T-helper 2 cell treated with Interferon-gamma antibody and Interleukin-4, amounts not matched to agents 100 ng/mL and 5 ng/mL, for 36 hours (primary cell): Measurements from ENCODE around the gene DOK5. TPM values are rescaled to one million over a fixed set of nuclear protein-coding genes. Genes with fewer than 3 reads are reported as not detected.

Experiments
- intact Hi-C: fragments of 100-400 bp; cut with micrococcal nuclease; formaldehyde crosslinking; loops from one replicate; pipeline ENCODE4 v1.15.1; 2023
- total RNA-seq: library from RNA; stranded (reverse); gene quantifications from 2 replicates; pipeline ENCODE4 v1.2.3, GENCODE V29; 2022

DOK5 gene
- total RNA-seq, 1 donor from 2014 or later: 0.14 TPM

GRCh38 chr20:54557806-54558590, 82.6 kb downstream of the DOK5 start:
- intact Hi-C loops: no loop called here

GRCh38 chr20:54559890-54560289, 84.5 kb downstream of the DOK5 start:
- intact Hi-C loops: no loop called here

GRCh38 chr20:54560357-54560756, 85.0 kb downstream of the DOK5 start:
- intact Hi-C loops: no loop called here

DNA sequence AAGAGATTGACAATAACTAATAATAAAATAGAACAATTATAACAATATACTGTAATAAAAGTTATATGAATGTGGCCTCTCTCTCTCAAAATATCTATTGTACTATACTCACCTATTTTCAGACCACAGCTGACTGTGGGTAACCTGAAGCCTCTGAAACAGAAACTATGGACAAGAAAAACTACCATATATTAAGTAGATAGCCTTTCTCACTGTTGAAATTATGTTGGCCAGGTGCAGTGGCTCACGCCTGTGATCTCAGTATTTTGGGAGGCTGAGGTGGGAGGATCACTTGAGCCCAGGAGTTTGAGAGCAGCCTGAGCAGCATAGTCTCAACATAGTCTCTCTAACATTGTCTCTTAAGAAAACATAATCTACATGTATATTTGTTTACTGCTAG, 89.9 kb downstream of the DOK5 start:
- intact Hi-C loops: no loop called here

DNA sequence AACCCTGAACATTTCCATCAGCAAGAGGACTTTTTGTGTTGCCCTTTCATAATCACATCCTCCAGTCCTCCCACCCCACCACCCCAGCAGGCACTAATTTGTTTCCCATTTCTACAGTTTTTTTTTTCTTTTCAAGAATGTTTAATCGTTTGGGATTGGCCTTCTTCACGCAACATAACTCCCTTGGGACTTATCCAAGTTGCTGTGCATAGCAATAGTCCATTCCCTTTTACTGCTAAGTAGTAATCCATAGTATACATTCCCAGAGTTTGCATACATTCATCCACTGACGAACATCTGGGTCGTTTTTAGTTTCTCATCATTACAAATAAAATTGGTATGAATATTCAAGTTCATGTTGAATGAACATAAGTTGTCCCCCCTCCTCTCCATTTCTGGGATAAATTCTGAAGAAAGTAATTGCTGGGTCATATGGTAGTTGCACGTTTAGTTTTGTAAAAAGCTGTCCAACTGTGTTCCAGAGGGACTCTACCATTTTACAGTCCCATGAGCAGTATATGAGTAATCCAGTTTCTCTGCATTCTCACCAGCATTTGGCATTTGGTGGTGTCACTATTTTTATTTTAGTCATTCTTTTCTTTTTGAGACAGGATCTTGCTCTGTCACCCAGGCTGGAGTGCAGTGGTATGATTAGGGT, 90.8 kb downstream of the DOK5 start:
- intact Hi-C loops: no loop called here

DNA sequence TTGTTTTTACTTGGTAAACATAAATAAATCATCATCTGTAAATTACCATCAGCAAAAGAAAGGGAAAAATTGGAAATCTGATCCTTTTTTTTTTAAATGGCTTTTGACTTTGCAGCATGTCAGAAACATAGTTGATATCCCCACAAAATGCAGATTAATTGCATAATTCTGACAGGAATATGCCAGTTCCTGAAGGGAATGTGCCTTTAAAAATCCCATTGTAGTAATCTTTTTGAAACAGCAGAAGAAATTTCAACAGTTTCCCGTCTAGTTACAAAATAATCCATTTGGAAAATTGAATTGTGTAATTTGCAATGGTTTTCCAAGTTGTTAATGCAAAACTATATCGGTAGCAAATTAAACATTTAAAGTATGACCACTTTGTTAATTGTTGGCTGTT, 95.2 kb downstream of the DOK5 start:
- intact Hi-C loops: no loop called here

- intact Hi-C loops: no loop called here
Measured at GRCh38 chr20:54572665-54573435, 97.5 kb downstream of the DOK5 start.

DNA sequence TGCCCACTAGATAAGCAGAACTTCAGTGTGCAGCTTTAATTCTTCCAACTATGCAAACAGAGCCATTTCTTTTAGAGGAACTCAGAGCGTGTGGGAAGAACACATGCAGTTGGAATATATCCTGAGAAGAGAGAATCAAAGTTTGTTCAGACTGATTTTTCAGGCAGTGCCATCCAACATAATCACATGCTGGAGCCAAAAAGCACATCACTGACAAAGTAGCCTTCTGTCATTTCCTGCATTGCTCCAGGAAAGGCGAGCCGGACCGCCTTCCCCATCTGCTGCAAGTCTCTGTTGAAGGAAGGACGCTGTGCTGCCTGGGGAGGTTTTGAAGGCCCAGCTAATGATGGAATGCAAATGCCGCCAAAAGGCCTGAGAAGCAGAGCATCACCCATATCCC, 98.4 kb downstream of the DOK5 start:
- intact Hi-C loops: no loop called here

DNA sequence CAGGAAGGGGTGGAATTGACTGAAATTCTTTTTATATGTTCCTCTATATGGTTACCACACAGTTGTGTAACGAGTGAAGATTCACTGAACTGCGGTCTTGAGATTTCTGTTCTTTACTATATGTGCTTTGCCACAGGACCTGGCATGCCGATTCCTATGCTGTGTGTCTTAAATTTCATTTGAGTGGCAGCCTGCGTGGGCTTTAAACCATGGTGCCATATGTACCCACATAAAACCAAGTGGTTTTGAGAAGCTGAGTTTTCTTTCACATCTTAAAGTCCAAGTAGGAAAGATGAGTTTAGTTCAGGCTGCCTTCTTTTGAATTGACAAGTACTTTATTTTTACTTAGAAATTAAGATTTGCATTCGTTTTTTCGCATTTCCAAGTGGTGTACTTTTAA, 101.1 kb downstream of the DOK5 start:
- intact Hi-C loops: no loop called here

DNA sequence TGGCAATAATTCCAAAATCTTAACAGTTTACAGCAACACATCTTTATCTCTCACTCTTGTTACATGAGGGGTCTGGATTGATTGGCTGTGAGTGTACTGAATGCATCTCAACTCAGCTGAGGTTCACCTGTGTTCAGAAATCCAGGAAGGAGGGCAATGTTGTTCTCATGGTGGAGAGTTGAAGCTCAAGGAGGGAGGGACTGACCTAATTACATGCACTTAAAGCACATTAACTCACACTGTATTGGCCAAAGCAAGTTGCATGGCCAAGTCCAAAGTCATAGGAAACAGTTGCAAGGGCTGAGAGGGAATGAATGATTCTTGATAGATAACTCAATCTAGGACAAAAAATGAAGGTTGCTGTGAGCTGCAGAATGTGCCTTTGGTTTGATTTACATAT, 102.2 kb downstream of the DOK5 start:
- intact Hi-C loops: no loop called here

- intact Hi-C loops: no loop called here
Measured at GRCh38 chr20:54585217-54585616, 109.8 kb downstream of the DOK5 start.

DNA sequence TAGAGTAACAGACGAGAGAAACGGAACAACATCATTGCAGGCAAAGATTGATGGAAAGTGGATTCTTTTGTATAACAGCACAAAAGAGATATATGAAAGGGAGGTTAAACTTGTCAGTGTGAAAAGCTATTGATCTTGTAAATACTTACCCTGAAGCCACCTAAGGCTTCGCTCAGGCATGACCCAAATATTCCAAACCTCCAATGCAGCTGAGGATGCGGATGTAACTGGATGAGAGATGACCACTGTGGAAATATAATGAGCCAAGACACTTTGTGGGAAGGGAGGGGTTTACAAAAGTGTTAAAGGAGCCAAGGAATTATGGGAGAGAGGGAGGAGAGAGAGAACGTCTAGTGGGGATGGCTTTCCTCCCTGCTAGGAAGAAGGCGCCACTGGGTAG, 112.0 kb downstream of the DOK5 start:
- intact Hi-C loops: no loop called here

GRCh38 chr20:54589402-54590030, 114.1 kb downstream of the DOK5 start:
- intact Hi-C loops: no loop called here

- intact Hi-C loops: no loop called here
Measured at GRCh38 chr20:54590856-54591255, 115.5 kb downstream of the DOK5 start.

DNA sequence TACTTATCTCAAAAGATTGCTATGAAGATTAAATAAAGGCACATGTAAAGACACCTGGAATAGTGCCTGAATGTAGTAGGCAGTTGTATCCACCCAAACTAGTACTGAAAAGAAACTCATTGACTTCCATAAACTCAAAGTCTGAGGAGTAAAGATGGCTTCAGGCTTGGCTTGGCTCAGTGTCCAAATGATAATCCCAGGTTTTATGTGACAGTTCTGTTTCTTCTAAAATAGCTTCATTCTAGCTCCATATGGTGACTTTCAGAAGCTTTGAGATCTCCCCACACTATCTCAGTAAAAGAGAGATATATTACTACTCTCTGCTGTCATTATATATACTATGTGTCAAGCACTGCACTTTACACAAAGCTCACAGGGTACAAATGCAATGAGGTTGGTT, 121.3 kb downstream of the DOK5 start:
- intact Hi-C loops: no loop called here

DNA sequence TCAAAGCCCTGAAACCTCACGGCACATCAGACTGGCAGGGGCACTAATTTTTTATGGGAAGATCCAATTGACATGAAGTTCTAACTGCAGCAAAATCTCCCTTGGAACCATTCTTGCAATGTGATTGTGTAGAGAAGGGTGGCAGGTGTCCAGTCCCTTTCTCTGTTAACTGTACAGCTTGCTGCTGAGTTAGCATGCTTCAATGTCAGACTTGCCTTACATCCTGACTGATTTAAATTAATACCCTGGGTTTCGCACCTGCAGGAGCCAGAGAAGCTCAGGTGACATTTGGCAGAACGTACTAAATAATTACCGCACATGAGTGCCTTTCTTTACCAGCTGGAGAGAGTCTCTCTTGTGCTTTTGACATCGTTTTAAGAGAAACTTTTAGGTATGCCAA, 123.0 kb downstream of the DOK5 start:
- intact Hi-C loops: no loop called here

DNA sequence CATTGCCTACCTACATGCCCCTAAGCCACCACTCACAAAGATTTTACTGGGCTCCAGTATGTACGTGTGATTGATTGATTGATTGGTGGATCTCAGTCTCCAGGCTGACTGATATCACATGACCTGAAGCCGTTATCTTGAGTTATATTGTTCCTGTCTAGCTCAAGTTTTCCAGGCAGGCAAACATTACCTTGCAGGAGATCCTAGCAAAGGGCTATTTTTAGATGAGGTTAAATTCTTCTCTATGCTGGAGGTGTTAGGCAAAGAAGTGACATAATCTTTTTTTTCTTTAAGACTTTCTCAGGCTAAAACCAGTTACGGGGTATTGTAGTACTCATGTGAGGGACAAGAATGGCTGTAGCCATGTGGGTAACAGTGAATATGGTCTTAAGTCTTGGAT, 125.2 kb downstream of the DOK5 start:
- intact Hi-C loops: no loop called here

- intact Hi-C loops: no loop called here
Measured at GRCh38 chr20:54601831-54602515, 126.6 kb downstream of the DOK5 start.

DNA sequence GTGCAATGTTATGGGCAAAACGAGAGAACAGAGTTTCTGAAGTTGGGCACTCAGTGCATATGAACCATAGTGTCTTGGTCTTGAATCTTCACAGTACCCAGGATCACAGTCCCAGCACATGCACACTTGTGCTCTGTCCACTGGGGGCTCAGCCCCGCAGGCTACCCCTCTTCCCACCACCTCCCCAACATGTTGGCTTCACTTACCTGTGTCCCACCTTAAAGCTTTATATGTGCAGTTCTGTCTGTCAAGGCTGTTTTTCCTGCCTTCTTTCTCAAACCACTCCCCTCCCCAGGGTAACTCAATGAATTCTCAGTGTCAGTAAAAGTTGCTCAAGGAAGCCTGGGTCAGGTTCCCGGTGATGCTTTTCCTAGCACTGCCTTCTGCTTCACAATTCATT, 129.9 kb downstream of the DOK5 start:
- intact Hi-C loops: no loop called here

GRCh38 chr20:54606380-54606779, 131.0 kb downstream of the DOK5 start:
- intact Hi-C loops: no loop called here

GRCh38 chr20:54608039-54608745, 132.8 kb downstream of the DOK5 start:
- intact Hi-C loops: no loop called here
